Osteocyte (in vitro differentiated cells): ENCODE results near the gene PPFIA4. TPM values are rescaled to one million over a fixed set of nuclear protein-coding genes. Genes with fewer than 3 reads are reported as not detected.

ENCODE experiments used
- DNase-seq: peaks from one replicate; pipeline ENCODE4 v3.0.0; 2021; ENCODE audit warnings: mixed read lengths; ENCODE audit not compliant: unreplicated experiment; ENCODE audit errors: extremely low spot score
- H3K27ac Mint-ChIP-seq: one replicate; pipeline ENCODE4 v1.8.0; 2021; ENCODE audit warnings: mild to moderate bottlenecking, mixed read lengths; ENCODE audit not compliant: unreplicated experiment
- H3K27me3 Mint-ChIP-seq: one replicate; pipeline ENCODE4 v1.8.0; 2021; ENCODE audit warnings: mixed read lengths; ENCODE audit not compliant: unreplicated experiment
- H3K36me3 Mint-ChIP-seq: one replicate; pipeline ENCODE4 v1.8.0; 2021; ENCODE audit warnings: mixed read lengths; ENCODE audit not compliant: unreplicated experiment
- H3K4me1 Mint-ChIP-seq: one replicate; pipeline ENCODE4 v1.8.0; 2021; ENCODE audit warnings: mixed read lengths; ENCODE audit not compliant: unreplicated experiment
- H3K4me3 Mint-ChIP-seq: one replicate; pipeline ENCODE4 v1.8.0; 2021; ENCODE audit warnings: mild to moderate bottlenecking, moderate library complexity, mixed read lengths; ENCODE audit not compliant: unreplicated experiment
- H3K9me3 Mint-ChIP-seq: one replicate; pipeline ENCODE4 v1.8.0; 2021; ENCODE audit warnings: mixed read lengths; ENCODE audit not compliant: unreplicated experiment
- total RNA-seq: library from RNA; stranded (reverse); gene quantifications from 2 replicates; pipeline ENCODE4 v1.2.1, GENCODE V29; 2021
- TF ChIP-seq, protein P1 (sequence below): fragments of 200-600 bp; sonication (generic); IDR thresholded peaks from 2 replicates; pipeline ENCODE4 v1.5.0; 2021; ENCODE audit warnings: antibody characterized with exemption, mild to moderate bottlenecking, moderate library complexity

The PPFIA4 gene
- total RNA-seq, 1 donor from 2014 or later: 1.4 TPM

DNA sequence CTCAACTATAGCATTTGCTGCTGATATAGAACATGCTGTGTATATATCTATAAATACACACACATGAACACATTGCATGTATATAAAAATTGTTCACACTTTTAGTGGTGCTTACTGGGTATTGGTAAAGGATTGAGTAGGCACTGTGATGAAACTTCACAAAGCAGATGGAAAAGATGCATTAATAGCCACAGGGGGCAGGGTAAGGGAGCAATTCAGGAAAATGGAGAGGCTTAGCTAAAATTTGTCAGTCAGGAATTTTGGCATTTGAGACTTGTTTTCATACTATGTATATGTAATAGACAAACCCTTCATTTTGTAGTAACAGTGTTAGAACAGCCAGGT, 633 bp upstream of the PPFIA4 start:
- Mint-ChIP-seq H3K9me3 (no peaks in the 10 kb centered on the region), H3K27ac (peak overlapping the region; percentile 53), H3K36me3 (peaks cover 30% of the 10 kb centered on the region), H3K27me3 (peaks cover 16% of the 10 kb centered on the region), H3K4me3 (peak overlapping the region; percentile 68), H3K4me1 (peaks cover 8% of the 10 kb centered on the region)
- no peak for DNase-seq
- TF ChIP-seq, protein P1, sequence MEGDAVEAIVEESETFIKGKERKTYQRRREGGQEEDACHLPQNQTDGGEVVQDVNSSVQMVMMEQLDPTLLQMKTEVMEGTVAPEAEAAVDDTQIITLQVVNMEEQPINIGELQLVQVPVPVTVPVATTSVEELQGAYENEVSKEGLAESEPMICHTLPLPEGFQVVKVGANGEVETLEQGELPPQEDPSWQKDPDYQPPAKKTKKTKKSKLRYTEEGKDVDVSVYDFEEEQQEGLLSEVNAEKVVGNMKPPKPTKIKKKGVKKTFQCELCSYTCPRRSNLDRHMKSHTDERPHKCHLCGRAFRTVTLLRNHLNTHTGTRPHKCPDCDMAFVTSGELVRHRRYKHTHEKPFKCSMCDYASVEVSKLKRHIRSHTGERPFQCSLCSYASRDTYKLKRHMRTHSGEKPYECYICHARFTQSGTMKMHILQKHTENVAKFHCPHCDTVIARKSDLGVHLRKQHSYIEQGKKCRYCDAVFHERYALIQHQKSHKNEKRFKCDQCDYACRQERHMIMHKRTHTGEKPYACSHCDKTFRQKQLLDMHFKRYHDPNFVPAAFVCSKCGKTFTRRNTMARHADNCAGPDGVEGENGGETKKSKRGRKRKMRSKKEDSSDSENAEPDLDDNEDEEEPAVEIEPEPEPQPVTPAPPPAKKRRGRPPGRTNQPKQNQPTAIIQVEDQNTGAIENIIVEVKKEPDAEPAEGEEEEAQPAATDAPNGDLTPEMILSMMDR: no peak

DNA sequence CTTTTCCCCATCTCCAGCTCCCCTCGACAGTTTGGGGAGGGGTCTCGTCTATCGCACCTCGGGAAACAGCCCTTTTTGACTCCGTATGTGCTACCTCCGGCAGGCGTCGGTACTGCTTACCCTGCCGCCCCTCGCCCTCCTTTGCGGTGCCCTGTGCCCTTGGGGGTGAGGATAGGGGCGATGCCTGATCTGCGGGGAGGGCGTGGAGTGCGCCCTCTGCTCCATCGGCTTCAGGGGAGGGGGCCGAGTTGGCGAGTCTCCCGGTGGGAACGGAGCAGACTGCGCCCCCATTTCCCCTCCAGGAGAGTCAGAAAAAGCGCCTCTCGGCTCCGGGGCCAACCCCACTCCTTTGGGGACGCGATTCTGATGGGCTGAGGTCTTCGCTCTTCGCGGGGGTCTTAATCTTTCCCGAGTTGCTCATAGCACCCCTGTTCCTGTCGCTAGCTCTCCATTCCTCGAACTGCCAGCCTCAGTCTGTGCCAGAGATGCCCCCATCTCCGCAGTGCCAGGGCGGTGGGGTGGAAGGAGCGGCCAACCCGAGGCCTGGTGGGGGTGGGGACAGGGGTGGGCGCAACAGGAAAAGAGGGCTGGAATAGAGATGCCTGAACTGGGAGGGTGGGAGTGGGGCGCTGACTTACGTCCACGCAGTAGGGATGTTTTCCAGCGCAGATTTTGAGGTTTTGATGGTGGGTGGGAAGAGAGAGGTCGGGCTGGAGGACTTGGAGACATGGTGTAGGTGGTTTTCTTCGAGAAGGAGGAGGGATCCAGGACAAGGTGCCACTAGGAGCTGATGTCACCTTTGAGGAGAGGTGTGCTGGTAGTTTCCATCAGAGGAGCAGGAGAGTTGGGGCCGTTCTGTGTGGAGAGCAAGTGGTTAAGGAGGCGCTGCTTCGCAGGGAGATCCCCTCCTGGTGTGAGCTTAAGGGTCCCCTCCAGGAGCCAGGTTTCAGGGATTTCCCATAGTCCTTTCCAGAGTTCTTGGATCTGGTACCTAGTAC, 674 bp downstream of the PPFIA4 start:
- TF ChIP-seq, protein P1: no peak
- Mint-ChIP-seq H3K4me1 (peaks cover 8% of the 10 kb centered on the region), H3K4me3 (peak overlapping the region; percentile 64), H3K27ac (no peak overlapping the region), H3K9me3 (no peaks in the 10 kb centered on the region), H3K27me3 (peaks cover 28% of the 10 kb centered on the region), H3K36me3 (peaks cover 17% of the 10 kb centered on the region)
- no peak for DNase-seq

DNA sequence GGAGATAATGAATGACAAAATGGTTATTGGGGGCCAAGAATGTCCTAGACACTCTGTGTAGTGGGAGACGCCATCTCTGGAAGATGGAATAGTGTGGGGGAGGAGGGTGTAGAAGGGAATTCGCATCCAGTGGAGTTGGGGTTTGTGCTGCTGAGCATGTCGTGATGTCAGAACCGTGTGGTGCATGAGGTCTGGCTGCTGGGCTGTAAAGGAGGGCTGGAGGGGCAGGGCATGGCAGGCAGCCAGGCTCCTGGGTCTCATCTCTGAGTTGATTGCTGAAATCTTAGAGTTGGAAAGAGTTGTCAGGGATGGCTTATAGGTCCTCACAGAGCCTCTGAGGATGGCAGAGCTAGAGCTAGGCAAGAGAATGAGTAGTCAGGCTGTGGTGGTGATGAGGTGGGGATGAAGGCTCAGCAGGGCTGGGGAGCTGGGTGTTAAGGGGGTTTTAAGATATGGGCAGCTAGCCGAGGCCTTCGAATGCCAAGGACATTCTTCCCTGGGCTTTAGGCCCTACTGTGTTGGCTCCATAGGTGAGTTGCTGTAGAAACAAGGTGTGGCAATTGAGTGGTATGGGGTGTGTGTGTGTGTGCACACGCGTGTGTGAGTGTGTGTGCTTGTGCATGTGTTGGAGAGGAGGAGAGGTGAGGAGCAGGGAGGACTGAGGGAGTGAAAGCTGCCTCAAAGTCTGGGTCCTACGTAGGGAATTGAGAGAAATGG, 1.9 kb downstream of the PPFIA4 start:
- H3K4me1 Mint-ChIP-seq: peaks cover 8% of the 10 kb centered on the region
- no peaks in the 10 kb centered on the region for H3K9me3 Mint-ChIP-seq
- peaks cover 30% of the 10 kb centered on the region for H3K27me3 Mint-ChIP-seq
- H3K36me3 Mint-ChIP-seq: peaks cover 13% of the 10 kb centered on the region
- TF ChIP-seq, protein P1: no peak
- no peak overlapping the region for H3K4me3 Mint-ChIP-seq
- DNase-seq: no peak
- no peak overlapping the region for H3K27ac Mint-ChIP-seq

DNA sequence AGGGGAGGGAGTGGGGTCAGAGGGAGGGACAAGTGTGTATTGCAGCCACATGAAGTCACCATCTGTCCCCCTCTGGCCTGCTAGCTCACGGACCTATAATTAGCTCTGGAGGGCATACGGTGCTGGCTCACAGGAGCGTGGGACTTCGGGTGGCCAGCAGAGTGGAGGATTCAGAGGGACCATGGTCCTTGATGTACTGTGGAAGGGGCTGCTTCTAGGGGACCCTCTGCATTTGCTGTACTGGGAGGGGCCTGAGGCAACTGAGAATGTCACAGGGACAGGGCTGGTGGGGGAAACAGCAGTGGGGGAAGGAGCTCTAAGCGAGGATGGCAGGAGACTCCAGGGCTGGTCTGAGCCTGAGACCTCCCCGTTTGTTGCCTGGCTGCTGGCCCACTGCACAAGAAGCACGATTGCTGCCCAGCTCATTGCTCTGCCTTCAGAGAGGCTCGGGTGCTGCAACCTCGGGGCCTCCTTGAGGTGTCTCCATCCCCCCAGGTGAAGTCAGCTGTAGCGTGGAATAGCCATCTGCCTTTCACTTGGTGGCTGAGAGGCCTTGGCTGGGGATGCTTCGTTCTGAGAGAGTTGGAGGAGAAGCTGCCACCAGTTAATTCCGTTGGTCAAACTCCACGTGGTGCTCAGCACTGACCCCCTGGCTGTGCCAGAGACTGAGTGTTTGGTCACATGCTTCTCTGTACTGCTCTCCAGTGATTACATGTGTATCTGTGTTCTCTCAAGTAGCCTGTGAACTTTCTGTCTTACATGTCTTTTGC, 2.7 kb downstream of the PPFIA4 start:
- DNase-seq: no peak
- Mint-ChIP-seq H3K4me3 (no peak overlapping the region), H3K27me3 (peaks cover 30% of the 10 kb centered on the region), H3K9me3 (no peaks in the 10 kb centered on the region), H3K27ac (no peak overlapping the region), H3K36me3 (peaks cover 9% of the 10 kb centered on the region), H3K4me1 (peaks cover 8% of the 10 kb centered on the region)
- TF ChIP-seq, protein P1: no peak
